ENCODE data around the gene HES5. TPM values are rescaled to one million over a fixed set of nuclear protein-coding genes. Genes with fewer than 3 reads are reported as not detected.

Gene HES5
- total and polyA plus RNA-seq, 2 of the 13 experiments (the other 11 are each of a cell fraction or from before 2014, with no cell fraction given): not detected

- TF ChIP-seq ZBTB40 (IDR thresholded peaks at IDR 0.05) (no peak), ZBTB40 (CRISPR knock-in tag; IDR thresholded peaks at IDR 0.05) (peak; percentile 8; the same call in 1 of the 2 replicates), TIGD3 (CRISPR knock-in tag; IDR thresholded peaks at IDR 0.05; ENCODE audit: borderline replicate concordance) (no peak), ZNF224 (CRISPR knock-in tag; IDR thresholded peaks at IDR 0.05) (no peak), SMAD1 (CRISPR knock-in tag; IDR thresholded peaks at IDR 0.05; ENCODE audit: borderline replicate concordance, low read depth) (no peak), REXO4 (CRISPR knock-in tag; IDR thresholded peaks at IDR 0.05; ENCODE audit: borderline replicate concordance) (no peak), PPARG (CRISPR knock-in tag; conservative IDR thresholded peaks at IDR 0.05) (no peak), PRDM10 (CRISPR knock-in tag; IDR thresholded peaks at IDR 0.05; ENCODE audit: low read depth) (no peak), MED1 (CRISPR knock-in tag; IDR thresholded peaks at IDR 0.05) (no peak), AHR (CRISPR knock-in tag; IDR thresholded peaks at IDR 0.05) (no peak), ZNF143 (CRISPR knock-in tag; IDR thresholded peaks at IDR 0.05) (no peak), ZNF282 (IDR thresholded peaks at IDR 0.05; ENCODE audit: partially characterized antibody) (no peak), GATA4 (IDR thresholded peaks at IDR 0.05; ENCODE audit: borderline replicate concordance, low read depth) (no peak), MEF2D (CRISPR knock-in tag; IDR thresholded peaks at IDR 0.05) (0 out of 2 replicates have a peak, but pooled peaks have one; percentile 27), ZNF567 (CRISPR knock-in tag; IDR thresholded peaks at IDR 0.05; ENCODE audit: borderline replicate concordance) (no peak), ZNF414 (CRISPR knock-in tag; IDR thresholded peaks at IDR 0.05) (no peak), ZEB1 (IDR thresholded peaks at IDR 0.05; ENCODE audit: insufficient replicate concordance, low read depth) (no peak)
Measured at GRCh38 chr1:2525572-2525919, 4.5 kb downstream of the HES5 start (continued).

Data from HepG2 (cell line).